GM19438 (cell line): Measurements from ENCODE around the gene IRGQ.
"Not testable (repeated sequence)": the region's sequence is repeated elsewhere in the genome, so short reads cannot be mapped to it uniquely, and the experiment has no call there.

Source experiments
- ATAC-seq: cut with Tn5 transposase; IDR thresholded peaks from one replicate; pipeline ENCODE4 v1.9.1; 2021; ENCODE audit warnings: low read depth; ENCODE audit not compliant: unreplicated experiment

IRGQ gene

GRCh38 chr19:43625918-43626579 lies 30.1 kb upstream of the IRGQ start:
- no peak for ATAC-seq

GRCh38 chr19:43624933-43625332 lies 29.0 kb upstream of the IRGQ start:
- no peak for ATAC-seq

GRCh38 chr19:43623889-43624670 lies 28.1 kb upstream of the IRGQ start:
- ATAC-seq: no peak

- ATAC-seq: no peak
Measured at GRCh38 chr19:43622956-43623355, 27.0 kb upstream of the IRGQ start.

GRCh38 chr19:43622070-43622469 lies 26.1 kb upstream of the IRGQ start:
- ATAC-seq: no peak

GRCh38 chr19:43620061-43621001 lies 24.4 kb upstream of the IRGQ start:
- ATAC-seq: no peak

- ATAC-seq: peak; percentile 76
Measured at GRCh38 chr19:43619262-43620060, 23.5 kb upstream of the IRGQ start, which contains the start of gene ZNF428. Gene ZNF428 (minus strand): TSS chr19:43619629. CDS start chr19:43614304, 5,325 bp downstream.

- peak; percentile 23 for ATAC-seq
Measured at GRCh38 chr19:43618921-43619261, 23.0 kb upstream of the IRGQ start.

GRCh38 chr19:43616954-43617353 lies 21.0 kb upstream of the IRGQ start:
- no peak for ATAC-seq

GRCh38 chr19:43616306-43616705 lies 20.4 kb upstream of the IRGQ start:
- no peak for ATAC-seq

- ATAC-seq: no peak
Measured at GRCh38 chr19:43612374-43612773, 16.4 kb upstream of the IRGQ start.

GRCh38 chr19:43611788-43612187 lies 15.9 kb upstream of the IRGQ start, which contains the start of gene SRRM5:
Gene SRRM5 (plus strand): TSS chr19:43612088. CDS start chr19:43612122, 34 bp downstream.
- ATAC-seq: no peak

- ATAC-seq: no peak
Measured at GRCh38 chr19:43610493-43610892, 14.6 kb upstream of the IRGQ start.

- no peak for ATAC-seq
Measured at GRCh38 chr19:43609872-43610271, 13.9 kb upstream of the IRGQ start.

- ATAC-seq: no peak
Measured at GRCh38 chr19:43607238-43608205, 11.6 kb upstream of the IRGQ start.

- no peak for ATAC-seq
Measured at GRCh38 chr19:43606569-43607229, 10.8 kb upstream of the IRGQ start.

- no peak for ATAC-seq
Measured at GRCh38 chr19:43605875-43606568, 10.1 kb upstream of the IRGQ start.

- ATAC-seq: not testable (repeated sequence)
Measured at GRCh38 chr19:43600326-43600725, 4.4 kb upstream of the IRGQ start.
